GM19043 (cell line): Measurements from ENCODE around the gene MISP3.

Experiments used
- ATAC-seq: cut with Tn5 transposase; IDR thresholded peaks from one replicate; pipeline ENCODE4 v1.9.1; 2021; ENCODE audit warnings: low read depth; ENCODE audit not compliant: unreplicated experiment

Gene MISP3

GRCh38 chr19:14078411-14078810 is 5.8 kb downstream of the MISP3 start:
- ATAC-seq, result no peak

DNA sequence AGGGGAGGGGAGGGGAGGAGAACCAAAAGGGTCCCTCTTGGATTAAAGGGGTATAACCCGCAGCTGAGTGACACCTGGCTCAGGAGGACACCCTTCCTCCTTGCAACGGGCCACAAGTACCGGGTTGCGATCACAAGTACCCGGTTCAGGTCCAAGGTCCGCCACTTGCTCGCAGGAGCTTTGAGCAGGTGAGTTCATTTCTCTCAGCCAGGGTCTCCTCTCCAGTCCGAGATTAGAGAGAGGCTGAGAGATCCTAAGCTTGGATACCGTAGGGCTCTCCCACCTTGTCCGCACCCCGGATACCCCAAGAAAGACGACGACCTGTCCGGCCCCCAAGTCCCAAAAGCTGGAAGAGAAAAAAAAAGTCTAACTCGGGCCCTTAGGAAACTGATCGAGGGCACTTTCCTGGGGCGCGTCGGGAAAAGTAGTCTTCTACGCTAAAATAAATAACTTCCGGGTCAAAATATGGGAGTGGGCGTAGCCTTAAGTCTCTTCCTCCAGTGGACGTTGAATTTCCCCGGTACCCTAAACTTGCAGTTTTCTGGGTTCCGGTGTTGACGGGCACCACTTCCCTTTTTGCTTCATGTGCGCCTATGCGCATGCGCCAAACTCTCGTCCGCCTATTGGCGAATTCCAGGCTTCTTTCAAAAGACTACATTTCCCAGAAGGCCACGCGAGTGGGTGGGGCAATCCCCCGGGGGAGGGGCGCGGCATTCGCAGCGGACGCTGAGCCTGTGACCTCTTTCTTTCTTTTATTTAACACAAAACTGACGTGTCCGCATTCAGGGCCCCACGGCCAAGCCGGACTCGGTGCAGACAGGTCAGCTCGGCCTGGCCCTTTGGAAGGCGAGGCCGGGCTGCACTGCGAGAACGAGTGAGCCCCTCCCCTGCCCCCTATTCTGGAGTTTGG is 8.6 kb downstream of the MISP3 start:
- ATAC-seq, result peak; percentile 73

DNA sequence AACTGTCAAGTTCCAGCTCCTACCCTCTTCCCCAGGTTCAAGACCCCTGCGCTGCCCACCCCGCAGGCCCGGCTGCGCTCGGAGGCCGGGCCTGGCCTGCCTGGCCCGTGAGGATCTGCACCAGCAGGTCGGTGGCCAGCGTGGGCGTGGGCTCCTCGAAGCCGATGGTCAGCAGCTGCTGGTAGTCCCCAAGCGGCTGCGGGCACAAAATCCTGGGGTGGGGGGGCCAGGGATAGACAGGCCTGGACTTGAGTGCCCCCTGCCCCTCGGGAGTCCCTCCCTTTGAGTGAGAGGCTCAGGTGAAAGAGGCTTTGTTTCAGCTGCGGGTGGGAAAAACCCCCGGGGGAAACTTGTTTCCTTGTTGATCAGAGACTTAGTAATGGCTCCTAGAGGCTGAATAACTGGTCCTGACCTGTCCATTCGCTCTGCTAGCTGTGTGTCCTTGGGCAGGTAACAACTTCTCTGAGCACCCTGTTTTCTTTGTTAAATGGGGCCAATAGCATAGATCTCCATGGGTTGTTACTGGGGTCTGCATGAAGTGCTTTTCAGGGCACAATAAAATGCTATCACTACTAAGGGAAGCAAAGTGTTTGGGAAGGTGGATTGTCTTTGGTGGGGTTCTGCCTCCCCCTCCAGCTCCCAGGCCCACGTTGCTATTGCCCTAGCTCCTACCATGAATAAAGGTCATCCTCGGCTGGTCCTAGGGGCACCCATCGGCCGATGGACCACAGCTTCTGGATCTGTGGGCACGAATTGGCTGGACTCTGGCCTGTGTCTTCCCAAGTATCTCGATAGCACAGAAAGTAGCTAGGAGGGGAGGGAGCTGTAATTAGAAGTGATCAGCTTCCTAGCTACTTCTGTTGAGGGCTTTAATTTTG is 9.4 kb downstream of the MISP3 start:
- ATAC-seq, result no peak

GRCh38 chr19:14082675-14082960 is 10.0 kb downstream of the MISP3 start:
- ATAC-seq, result no peak

DNA sequence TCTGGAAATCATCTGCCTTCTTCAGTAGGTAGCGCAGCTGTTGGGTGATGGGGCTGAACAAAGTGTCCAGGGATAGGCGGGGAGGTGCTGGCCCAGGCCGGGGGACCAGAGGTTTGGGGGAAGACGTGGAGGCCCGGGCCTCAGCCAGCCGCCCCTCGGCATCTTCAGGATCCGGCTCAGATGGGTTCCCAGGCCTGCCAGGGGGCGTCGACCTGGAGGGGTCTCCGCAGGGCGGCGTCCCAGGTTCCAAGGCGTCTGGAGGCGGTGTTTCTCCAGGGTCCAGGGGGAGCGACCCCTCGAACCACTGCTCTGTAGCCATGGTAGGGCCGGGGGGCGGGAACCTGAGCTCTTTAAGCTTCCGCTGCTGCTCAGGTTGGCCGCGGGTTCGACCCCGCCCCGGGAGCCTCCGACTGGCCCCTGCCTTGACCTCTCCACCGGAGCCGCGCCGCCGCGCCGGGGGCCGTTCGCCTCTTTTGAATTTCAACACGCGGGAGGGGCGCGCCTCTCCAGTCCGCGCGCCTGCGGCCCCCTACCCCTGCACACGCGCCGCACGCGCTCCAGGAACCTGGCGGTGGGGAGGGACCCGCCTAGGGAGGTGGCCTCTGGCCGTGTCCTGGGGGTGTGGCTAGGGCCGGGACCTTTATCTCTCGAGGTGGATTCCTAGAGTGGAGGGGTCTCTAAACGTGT is 12.9 kb downstream of the MISP3 start, which contains the start of gene C19orf67:
TSS of gene C19orf67 (minus strand) at position 475 of the 687 bp plus-strand sequence. CDS start at position 319, 156 bp downstream.
- ATAC-seq, result no peak

- no peak for ATAC-seq
These were observed 13.5 kb downstream of the MISP3 start for GRCh38 chr19:14086098-14086497.

- no peak for ATAC-seq
These were observed 16.2 kb downstream of the MISP3 start for GRCh38 chr19:14088634-14089411.

DNA sequence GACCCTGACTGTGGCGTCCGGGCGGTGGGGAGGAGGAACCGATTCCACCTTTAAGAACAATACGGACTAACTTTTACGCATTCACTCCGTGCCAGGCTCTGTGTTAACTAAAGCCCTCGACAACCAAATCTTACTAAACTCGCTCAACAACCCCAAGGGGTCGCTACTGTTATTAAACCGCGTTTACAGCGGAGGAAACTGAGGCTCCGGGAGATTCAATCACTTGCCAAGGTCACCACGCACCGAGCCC is 16.8 kb downstream of the MISP3 start:
- no peak for ATAC-seq

- ATAC-seq, result no peak
These were observed 17.3 kb downstream of the MISP3 start for GRCh38 chr19:14089662-14090508.

DNA sequence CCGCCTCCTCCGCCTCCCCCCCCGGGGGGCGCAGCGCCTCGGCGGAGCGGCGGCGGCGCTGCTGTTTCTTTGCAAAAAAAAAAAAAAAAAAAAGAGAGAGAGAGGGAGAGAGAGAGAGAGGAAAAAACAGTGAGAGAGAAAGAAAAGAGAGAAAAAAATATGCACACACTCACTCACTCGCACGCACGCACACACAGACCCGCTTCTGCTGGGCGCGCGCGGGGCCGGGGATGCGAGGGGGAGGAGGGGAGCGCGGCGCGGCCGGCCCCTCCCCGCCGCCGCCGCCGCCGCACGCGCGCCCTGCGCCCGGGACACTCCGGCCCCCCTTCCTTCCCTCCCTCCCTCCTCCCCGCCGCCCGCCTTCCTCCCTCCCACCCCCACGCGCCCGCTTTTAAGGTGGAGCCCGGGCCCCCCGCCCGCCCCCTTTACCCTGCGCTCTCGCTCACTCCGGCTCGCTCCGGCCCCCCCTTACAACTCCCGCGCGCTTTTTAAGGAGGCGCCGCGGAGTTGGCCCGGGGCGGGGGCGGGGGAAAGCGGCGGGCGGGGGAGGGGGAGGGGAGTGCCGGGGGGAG is 18.0 kb downstream of the MISP3 start, which contains the start of gene SAMD1:
TSS of gene SAMD1 (minus strand) at position 243 of the 572 bp plus-strand sequence.
- ATAC-seq, result no peak

GRCh38 chr19:14091081-14091812 is 18.7 kb downstream of the MISP3 start:
- ATAC-seq, result no peak

DNA sequence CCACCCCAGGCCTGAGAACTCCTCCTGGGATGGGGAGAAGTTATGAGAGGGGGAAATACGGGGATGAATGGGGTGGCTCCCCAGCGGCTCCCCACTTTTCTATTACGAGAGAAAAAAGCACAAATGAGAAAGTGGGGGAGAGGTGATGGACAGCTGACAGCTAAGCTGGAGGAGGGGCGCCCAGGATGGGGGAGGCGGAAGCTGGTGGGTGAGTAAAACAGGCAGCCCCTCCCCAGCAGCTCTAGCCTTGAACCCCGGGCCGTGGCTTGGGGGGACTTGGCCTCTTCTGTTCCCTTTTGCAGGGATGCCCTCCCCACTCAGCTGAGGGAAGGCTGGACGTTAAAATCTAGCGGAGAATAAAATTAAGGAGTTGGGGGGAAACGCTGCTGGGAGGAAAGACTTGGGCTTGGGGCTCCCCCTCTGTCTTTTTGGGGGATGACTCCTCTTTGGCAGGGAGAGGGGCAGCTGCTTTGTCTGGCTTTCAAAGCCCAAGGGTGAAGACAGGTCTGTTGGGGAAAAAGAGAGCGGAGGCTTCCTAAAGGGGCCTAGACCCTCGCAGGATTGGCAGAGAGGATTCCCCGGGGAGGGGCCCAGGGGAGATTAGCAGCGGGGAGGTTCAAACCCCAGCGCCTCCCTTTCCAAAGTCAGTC is 19.4 kb downstream of the MISP3 start:
- no peak for ATAC-seq

- no peak for ATAC-seq
These were observed 20.7 kb downstream of the MISP3 start for GRCh38 chr19:14093117-14093823.

GRCh38 chr19:14094854-14095253 is 22.3 kb downstream of the MISP3 start:
- no peak for ATAC-seq

GRCh38 chr19:14096272-14096992 is 23.8 kb downstream of the MISP3 start:
- no peak for ATAC-seq

DNA sequence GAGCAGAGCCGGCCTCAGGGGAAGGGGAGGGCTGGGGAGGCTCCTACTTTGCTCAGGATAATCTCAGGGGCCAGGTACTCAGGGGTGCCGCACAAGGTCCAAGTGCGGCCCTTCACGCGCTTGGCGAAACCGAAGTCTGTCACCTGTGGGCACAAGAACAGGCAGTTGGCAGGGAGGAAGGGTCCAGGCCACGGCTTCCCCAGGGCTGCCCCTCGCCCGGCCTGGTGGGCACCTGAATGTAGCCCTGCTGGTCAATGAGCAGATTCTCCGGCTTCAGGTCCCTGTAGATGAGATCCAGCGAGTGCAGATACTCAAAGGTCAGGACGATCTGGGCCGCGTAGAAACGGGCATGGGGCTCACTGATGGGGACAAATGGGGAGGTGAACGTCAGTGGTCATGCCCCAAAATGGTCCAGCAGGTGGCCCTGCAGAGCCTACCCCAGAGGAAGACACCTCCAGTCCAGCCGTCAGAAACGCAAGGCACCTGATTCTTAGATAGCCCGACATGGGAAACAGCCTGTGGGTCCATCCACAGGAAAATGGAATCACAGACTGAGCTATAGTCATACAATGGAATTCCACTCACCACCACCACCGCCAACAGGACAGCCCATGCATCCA is 25.1 kb downstream of the MISP3 start:
- no peak for ATAC-seq
